ENCODE data around the gene DNASE1. TPM values are rescaled to one million over a fixed set of nuclear protein-coding genes. Genes with fewer than 3 reads are reported as not detected.
A peak's percentile ranks its signal among the peaks of the same experiment; 100 is the strongest.

The DNASE1 gene
- total RNA-seq, 1 donor from 2014 or later = 22.8 TPM

DNA sequence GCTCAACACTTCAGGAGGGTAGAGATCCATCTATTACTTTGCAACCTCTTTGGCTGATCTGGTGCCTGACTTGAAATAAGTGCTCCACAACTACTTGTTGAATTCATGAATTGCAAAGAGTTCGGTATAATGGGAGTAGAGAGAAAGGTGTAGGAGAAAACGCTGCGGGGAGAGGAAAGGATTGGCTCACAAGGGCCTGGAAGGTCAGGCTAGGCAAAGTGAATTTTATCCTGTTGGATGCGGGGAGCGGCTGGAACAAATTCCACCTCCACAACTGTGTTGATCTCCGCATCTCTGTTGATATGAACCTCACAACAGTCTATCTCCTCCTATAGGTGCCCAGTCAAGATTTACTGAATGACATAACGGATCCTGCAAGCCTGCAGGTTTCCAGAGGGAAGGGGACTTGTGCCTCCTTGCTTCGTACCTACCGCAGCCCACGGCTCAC lies 43.8 kb upstream of the DNASE1 start:
- Histone ChIP-seq H3K9me3 (ENCODE audit: low read depth) (no peaks in the 10 kb centered on the region), H3K9ac (peak overlapping the region; percentile 69), H3K4me3 (peak overlapping the region; percentile 97), H3K4me1 (peaks cover 8% of the 10 kb centered on the region), H3K27ac (no peak overlapping the region), H2AFZ (replicated peaks) (peak overlapping the region; percentile 94), H4K20me1 (ENCODE audit: low read depth) (peaks cover 7% of the 10 kb centered on the region), H3K4me2 (peak overlapping the region; percentile 82), H3K27me3 (no peaks in the 10 kb centered on the region), H3F3A (ENCODE audit: low read depth) (peaks cover 17% of the 10 kb centered on the region), H3K36me3 (no peaks in the 10 kb centered on the region), H3K79me2 (ENCODE audit: low read depth) (peaks cover 49% of the 10 kb centered on the region)
- H3K36me3 Mint-ChIP-seq = peaks cover 25% of the 10 kb centered on the region
- H3K4me3 Mint-ChIP-seq = peak overlapping the region; percentile 99
- no peaks in the 10 kb centered on the region for H3K27me3 Mint-ChIP-seq (ENCODE audit: insufficient read depth, low read depth)
- DNase-seq (ENCODE audit: low spot score) = no peak
- no peaks in the 10 kb centered on the region for H3K9me3 Mint-ChIP-seq
- H3K4me1 Mint-ChIP-seq = peaks cover 29% of the 10 kb centered on the region
- TF ChIP-seq, protein P1, sequence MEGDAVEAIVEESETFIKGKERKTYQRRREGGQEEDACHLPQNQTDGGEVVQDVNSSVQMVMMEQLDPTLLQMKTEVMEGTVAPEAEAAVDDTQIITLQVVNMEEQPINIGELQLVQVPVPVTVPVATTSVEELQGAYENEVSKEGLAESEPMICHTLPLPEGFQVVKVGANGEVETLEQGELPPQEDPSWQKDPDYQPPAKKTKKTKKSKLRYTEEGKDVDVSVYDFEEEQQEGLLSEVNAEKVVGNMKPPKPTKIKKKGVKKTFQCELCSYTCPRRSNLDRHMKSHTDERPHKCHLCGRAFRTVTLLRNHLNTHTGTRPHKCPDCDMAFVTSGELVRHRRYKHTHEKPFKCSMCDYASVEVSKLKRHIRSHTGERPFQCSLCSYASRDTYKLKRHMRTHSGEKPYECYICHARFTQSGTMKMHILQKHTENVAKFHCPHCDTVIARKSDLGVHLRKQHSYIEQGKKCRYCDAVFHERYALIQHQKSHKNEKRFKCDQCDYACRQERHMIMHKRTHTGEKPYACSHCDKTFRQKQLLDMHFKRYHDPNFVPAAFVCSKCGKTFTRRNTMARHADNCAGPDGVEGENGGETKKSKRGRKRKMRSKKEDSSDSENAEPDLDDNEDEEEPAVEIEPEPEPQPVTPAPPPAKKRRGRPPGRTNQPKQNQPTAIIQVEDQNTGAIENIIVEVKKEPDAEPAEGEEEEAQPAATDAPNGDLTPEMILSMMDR (IDR thresholded peaks at IDR 0.05) = no peak
- TF ChIP-seq EZH2 (IDR thresholded peaks at IDR 0.05) (no peak), EZH2phosphoT487 (IDR thresholded peaks at IDR 0.05) (no peak)
- H3K27ac Mint-ChIP-seq = no peak overlapping the region

DNA sequence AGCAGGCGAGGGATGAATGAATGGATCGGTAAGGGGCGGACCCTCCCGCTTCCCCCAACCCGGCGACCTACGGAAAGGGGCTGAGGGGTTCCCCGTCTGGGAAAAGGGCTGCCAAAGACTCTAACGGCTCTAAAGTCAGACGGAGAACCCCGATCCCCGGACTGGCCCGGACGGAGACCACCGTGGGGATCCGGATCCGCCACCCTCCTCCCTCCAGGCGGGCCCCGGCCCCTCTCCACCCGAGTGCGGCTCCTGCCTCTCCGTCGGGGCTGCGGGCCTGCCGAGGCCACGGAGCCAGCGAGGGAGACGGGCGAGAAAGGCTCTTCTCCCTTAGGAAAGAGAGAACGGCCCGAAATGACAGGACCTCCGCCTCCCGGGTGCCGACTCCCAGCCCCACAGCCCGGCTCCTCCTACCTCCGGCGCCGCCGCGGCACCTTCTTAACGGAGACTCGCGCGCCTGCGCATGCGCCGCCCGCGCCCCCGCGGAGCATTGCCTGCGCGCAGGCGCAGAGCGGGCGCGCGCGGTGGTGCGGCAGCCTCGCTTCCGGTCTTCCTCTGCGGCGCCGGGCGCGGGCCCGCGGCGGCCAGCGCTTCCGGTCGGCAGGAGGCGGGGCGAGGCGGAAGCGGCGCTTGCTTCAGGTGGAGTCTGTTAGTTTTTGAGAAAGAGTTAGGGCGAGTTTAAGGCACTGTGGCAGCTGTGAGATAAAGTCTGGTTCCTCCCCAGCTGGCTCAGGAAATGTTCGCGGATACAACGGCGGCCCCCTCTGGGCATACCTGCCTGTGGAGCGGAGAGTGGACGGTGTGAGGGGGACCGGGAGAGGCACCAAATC lies 43.1 kb upstream of the DNASE1 start, which contains the start of gene SLX4:
Gene SLX4 (minus strand): TSS at position 461 of the 830 bp plus-strand sequence. CDS start 2,642 bp downstream, outside the sequence.
- H3K27me3 Mint-ChIP-seq (ENCODE audit: insufficient read depth, low read depth) = no peaks in the 10 kb centered on the region
- Histone ChIP-seq H3K4me2 (peak within 1 kb of the TSS; percentile 87), H3K9me3 (ENCODE audit: low read depth) (no peaks in the 10 kb centered on the region), H3K27me3 (no peaks in the 10 kb centered on the region), H3K79me2 (ENCODE audit: low read depth) (peaks cover 56% of the 10 kb centered on the region), H3K27ac (peak within 1 kb of the TSS; percentile 49), H3F3A (ENCODE audit: low read depth) (peaks cover 17% of the 10 kb centered on the region), H3K4me1 (peaks cover 8% of the 10 kb centered on the region), H3K9ac (peak within 1 kb of the TSS; percentile 73), H4K20me1 (ENCODE audit: low read depth) (peaks cover 7% of the 10 kb centered on the region), H3K36me3 (no peaks in the 10 kb centered on the region), H3K4me3 (peak within 1 kb of the TSS; percentile 97), H2AFZ (replicated peaks) (peak within 1 kb of the TSS; percentile 94)
- peaks cover 23% of the 10 kb centered on the region for H3K36me3 Mint-ChIP-seq
- peak; percentile 98 for DNase-seq (ENCODE audit: low spot score)
- H3K9me3 Mint-ChIP-seq = no peaks in the 10 kb centered on the region
- no peak for TF ChIP-seq EZH2 (IDR thresholded peaks at IDR 0.05)
- no peak for TF ChIP-seq EZH2phosphoT487 (IDR thresholded peaks at IDR 0.05)
- TF ChIP-seq, protein P1 (IDR thresholded peaks at IDR 0.05) = no peak
- H3K27ac Mint-ChIP-seq = peak within 1 kb of the TSS; percentile 93
- peak within 1 kb of the TSS; percentile 99 for H3K4me3 Mint-ChIP-seq
- H3K4me1 Mint-ChIP-seq = peaks cover 29% of the 10 kb centered on the region

DNA sequence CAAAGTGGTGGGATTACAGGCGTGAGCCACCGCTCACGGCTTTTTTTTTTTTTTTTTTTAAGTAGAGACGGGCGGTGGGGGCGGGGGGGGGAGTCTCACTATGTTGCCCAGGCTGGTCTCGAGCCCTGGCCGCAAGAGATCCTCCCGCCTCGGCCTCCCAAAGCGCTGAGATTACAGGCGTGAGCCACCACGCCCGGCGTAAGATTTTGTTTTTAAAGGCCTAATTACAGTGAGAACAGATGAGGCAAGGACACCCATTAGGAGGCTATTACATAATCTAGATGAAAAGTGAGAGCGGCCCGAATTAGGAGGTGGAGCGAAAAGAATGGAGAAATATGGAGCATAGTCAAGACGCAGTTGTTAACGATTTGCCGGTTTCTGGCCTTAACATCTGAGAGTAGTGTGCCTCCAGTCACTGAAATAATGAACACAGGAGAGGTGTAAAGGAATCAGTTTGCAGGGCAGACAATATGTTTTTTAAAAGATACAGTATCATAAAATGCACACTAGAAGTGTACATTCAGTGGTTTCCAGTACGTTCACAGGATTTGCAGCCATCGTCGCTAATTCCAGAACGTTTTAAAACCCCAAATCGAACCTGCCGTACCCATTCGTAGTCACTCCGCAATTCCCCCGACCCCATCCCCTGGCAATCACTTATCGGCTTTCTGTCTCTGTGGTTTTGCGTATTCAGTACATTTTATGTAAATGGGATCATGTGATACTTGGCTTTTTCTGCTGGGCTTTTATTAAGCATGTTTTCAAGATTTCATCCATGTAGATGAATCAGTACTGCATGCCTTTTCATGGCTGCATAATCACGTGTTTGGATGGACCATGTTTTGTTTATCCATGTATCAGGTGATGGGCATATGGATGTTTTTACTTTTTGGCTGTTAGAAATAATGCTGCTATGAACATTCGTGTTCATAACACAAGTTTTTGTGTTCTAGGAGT lies 41.7 kb upstream of the DNASE1 start:
- Mint-ChIP-seq H3K4me1 (peaks cover 29% of the 10 kb centered on the region), H3K9me3 (peaks cover 2% of the 10 kb centered on the region), H3K36me3 (peaks cover 23% of the 10 kb centered on the region), H3K4me3 (peak overlapping the region; percentile 99), H3K27me3 (ENCODE audit: insufficient read depth, low read depth) (no peaks in the 10 kb centered on the region), H3K27ac (no peak overlapping the region)
- Histone ChIP-seq H2AFZ (replicated peaks) (no peak overlapping the region), H3K4me1 (peaks cover 8% of the 10 kb centered on the region), H3F3A (ENCODE audit: low read depth) (peaks cover 17% of the 10 kb centered on the region), H3K9me3 (ENCODE audit: low read depth) (no peaks in the 10 kb centered on the region), H3K4me3 (peak overlapping the region; percentile 97), H3K79me2 (ENCODE audit: low read depth) (peaks cover 67% of the 10 kb centered on the region), H4K20me1 (ENCODE audit: low read depth) (peaks cover 7% of the 10 kb centered on the region), H3K27me3 (no peaks in the 10 kb centered on the region), H3K4me2 (peak overlapping the region; percentile 87), H3K27ac (no peak overlapping the region), H3K9ac (no peak overlapping the region), H3K36me3 (no peaks in the 10 kb centered on the region)
- TF ChIP-seq, protein P1 (IDR thresholded peaks at IDR 0.05) = no peak
- TF ChIP-seq EZH2 (IDR thresholded peaks at IDR 0.05) (no peak), EZH2phosphoT487 (IDR thresholded peaks at IDR 0.05) (no peak)
- no peak for DNase-seq (ENCODE audit: low spot score)

Data from neural progenitor cell (in vitro differentiated cells).